ENCODE data around the gene SERTAD4. TPM values are rescaled to one million over a fixed set of nuclear protein-coding genes. Genes with fewer than 3 reads are reported as not detected.

SERTAD4 gene
- total RNA-seq, 1 donor from 2014 or later = 4.6 TPM

DNA sequence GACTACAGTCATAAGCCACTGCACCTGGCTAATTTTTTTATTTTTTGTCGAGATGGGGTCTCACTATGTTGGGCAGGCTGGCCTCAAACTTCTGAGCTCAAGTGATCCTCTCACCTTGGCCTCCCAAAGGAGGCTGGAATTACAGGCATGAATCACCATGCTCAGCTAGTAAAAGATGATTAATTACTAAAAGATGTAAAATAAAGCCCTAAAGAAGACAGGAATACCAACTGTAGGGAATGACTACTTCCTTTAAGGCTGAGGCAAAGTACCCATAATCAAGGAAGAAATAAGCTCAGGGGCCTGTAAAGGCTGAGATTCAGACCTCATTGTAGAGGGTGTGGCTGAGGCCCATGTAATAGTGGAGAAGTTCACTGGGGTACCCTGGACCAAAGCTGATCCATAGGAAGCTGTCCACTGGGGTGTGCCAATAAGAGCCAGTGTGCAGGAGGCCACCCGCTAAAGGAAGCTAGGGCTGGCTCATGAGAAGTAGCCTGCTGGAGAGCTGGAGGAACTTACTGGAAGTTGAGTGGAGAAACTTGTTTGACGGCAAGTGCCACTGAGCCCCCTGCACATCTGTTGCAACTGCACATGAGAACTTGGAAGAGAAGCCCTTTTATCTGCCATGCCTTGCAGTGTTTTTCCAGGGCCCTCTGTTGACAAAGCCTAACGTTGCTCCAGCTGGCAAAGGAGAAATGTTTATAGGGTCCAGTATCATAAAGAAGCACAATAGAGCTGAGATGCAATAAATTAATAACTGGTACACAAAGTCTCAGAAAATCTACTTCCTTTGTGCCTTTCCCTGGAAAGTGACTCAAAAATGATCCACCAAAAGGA lies 17.8 kb upstream of the SERTAD4 start:
- Histone ChIP-seq H3K27ac (replicated peaks) (no peak overlapping the region), H3K27me3 (ENCODE audit: low read depth) (peaks cover 28% of the 10 kb centered on the region), H3K9me3 (replicated peaks) (no peaks in the 10 kb centered on the region), H3K4me1 (no peaks in the 10 kb centered on the region), H3K4me3 (no peak overlapping the region), H3K36me3 (no peaks in the 10 kb centered on the region)
- TF ChIP-seq, protein P1, sequence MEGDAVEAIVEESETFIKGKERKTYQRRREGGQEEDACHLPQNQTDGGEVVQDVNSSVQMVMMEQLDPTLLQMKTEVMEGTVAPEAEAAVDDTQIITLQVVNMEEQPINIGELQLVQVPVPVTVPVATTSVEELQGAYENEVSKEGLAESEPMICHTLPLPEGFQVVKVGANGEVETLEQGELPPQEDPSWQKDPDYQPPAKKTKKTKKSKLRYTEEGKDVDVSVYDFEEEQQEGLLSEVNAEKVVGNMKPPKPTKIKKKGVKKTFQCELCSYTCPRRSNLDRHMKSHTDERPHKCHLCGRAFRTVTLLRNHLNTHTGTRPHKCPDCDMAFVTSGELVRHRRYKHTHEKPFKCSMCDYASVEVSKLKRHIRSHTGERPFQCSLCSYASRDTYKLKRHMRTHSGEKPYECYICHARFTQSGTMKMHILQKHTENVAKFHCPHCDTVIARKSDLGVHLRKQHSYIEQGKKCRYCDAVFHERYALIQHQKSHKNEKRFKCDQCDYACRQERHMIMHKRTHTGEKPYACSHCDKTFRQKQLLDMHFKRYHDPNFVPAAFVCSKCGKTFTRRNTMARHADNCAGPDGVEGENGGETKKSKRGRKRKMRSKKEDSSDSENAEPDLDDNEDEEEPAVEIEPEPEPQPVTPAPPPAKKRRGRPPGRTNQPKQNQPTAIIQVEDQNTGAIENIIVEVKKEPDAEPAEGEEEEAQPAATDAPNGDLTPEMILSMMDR (IDR thresholded peaks at IDR 0.05; ENCODE audit: borderline replicate concordance) = no peak
- DNase-seq = no peak
- intact Hi-C loops (cut with micrococcal nuclease) = no loop called here

GRCh38 chr1:210217482-210217881 lies 15.1 kb upstream of the SERTAD4 start:
- TF ChIP-seq, protein P1 (IDR thresholded peaks at IDR 0.05; ENCODE audit: borderline replicate concordance) = no peak
- Histone ChIP-seq H3K27me3 (ENCODE audit: low read depth) (peaks cover 23% of the 10 kb centered on the region), H3K4me3 (no peak overlapping the region), H3K27ac (replicated peaks) (no peak overlapping the region), H3K36me3 (no peaks in the 10 kb centered on the region), H3K4me1 (no peaks in the 10 kb centered on the region), H3K9me3 (replicated peaks) (no peaks in the 10 kb centered on the region)
- no peak for DNase-seq
- intact Hi-C loops (cut with micrococcal nuclease) = no loop called here

DNA sequence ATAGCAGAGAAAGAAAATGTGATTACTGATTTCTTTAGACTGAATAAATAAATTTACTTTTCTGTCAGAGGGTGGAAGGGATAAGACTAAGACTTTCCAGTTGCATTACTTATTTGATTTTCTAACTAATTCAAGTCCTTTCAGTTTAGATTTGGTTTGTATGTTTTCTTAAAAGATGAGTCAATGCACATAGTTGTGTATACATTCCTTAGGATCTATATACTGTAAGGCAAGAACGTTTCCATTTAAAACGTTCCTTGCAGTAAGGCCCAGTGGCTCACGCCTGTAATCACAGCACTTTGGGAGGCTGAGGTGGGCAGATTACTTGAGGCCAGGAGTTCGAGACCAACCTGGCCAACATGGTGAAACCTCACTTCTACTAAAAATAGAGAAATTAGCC lies 14.5 kb upstream of the SERTAD4 start:
- Histone ChIP-seq H3K27me3 (ENCODE audit: low read depth) (peaks cover 17% of the 10 kb centered on the region), H3K27ac (replicated peaks) (no peak overlapping the region), H3K4me1 (peaks cover 5% of the 10 kb centered on the region), H3K9me3 (replicated peaks) (no peaks in the 10 kb centered on the region), H3K36me3 (no peaks in the 10 kb centered on the region), H3K4me3 (no peak overlapping the region)
- intact Hi-C loops (cut with micrococcal nuclease) = no loop called here
- TF ChIP-seq, protein P1 (IDR thresholded peaks at IDR 0.05; ENCODE audit: borderline replicate concordance) = no peak
- no peak for DNase-seq

DNA sequence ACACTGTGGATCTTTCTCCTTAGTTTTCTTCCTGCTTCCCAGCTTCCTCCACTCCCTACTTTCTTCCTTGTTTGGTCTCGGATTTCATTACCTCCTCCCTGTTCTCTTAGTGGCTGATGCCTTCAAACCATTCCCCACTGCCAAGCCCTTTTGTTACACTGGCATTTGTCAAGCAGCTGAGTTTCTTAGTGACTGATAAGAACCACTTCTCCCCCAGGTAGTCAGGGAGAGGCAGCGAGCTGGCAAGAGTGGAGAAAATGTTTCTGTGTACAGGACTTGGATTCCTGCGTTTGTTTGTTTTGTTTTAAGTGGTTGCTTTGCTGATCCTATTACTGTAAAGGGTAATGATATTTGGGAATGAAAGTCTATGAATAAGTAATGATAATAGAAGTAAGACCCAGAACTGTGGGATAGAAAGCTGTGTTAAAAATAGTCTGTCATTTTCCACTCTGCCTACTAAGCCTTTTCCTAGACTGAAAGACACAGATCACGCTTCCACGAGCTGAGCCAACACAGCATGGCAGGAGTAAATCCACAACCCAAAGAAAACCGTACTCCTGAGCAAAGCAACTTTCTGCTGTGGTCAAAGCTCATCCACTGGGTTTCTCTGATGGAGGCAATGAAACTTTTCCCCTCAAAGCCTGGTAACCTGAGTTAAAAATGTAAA lies 10.1 kb upstream of the SERTAD4 start:
- Histone ChIP-seq H3K4me1 (peaks cover 10% of the 10 kb centered on the region), H3K9me3 (replicated peaks) (no peaks in the 10 kb centered on the region), H3K36me3 (no peaks in the 10 kb centered on the region), H3K27ac (replicated peaks) (no peak overlapping the region), H3K27me3 (ENCODE audit: low read depth) (no peaks in the 10 kb centered on the region), H3K4me3 (no peak overlapping the region)
- intact Hi-C loops (cut with micrococcal nuclease) = no loop called here
- TF ChIP-seq, protein P1 (IDR thresholded peaks at IDR 0.05; ENCODE audit: borderline replicate concordance) = no peak
- DNase-seq = no peak

GRCh38 chr1:210223226-210223904 lies 9.2 kb upstream of the SERTAD4 start:
- DNase-seq = no peak
- TF ChIP-seq, protein P1 (IDR thresholded peaks at IDR 0.05; ENCODE audit: borderline replicate concordance) = no peak
- intact Hi-C loops (cut with micrococcal nuclease) = no loop called here

More at GRCh38 chr1:210223226-210223904, 9.2 kb upstream of the SERTAD4 start:
- no peak overlapping the region for H3K4me3 ChIP-seq
- peaks cover 10% of the 10 kb centered on the region for H3K4me1 ChIP-seq
- H3K27me3 ChIP-seq (ENCODE audit: low read depth) = no peaks in the 10 kb centered on the region
- H3K36me3 ChIP-seq = no peaks in the 10 kb centered on the region
- no peak overlapping the region for H3K27ac ChIP-seq (replicated peaks)
- no peaks in the 10 kb centered on the region for H3K9me3 ChIP-seq (replicated peaks)

Measured in left ventricle myocardium inferior (tissue), 1 donor.